PC-9 (cell line): ENCODE data around the gene CDC42BPA.

ENCODE experiments used
- EZH2 ChIP-seq: fragments of 200-600 bp; sonication (generic); IDR thresholded peaks from 2 replicates; pipeline ENCODE4 v1.8.0; 2017; ENCODE audit warnings: antibody characterized with exemption, low read depth
- TF ChIP-seq, protein P1 (sequence below): fragments of 200-600 bp; sonication (generic); conservative IDR thresholded peaks from 2 replicates; pipeline ENCODE4 v1.6.1; 2017; ENCODE audit warnings: mixed run types, antibody characterized with exemption, mild to moderate bottlenecking, moderate library complexity

DNA sequence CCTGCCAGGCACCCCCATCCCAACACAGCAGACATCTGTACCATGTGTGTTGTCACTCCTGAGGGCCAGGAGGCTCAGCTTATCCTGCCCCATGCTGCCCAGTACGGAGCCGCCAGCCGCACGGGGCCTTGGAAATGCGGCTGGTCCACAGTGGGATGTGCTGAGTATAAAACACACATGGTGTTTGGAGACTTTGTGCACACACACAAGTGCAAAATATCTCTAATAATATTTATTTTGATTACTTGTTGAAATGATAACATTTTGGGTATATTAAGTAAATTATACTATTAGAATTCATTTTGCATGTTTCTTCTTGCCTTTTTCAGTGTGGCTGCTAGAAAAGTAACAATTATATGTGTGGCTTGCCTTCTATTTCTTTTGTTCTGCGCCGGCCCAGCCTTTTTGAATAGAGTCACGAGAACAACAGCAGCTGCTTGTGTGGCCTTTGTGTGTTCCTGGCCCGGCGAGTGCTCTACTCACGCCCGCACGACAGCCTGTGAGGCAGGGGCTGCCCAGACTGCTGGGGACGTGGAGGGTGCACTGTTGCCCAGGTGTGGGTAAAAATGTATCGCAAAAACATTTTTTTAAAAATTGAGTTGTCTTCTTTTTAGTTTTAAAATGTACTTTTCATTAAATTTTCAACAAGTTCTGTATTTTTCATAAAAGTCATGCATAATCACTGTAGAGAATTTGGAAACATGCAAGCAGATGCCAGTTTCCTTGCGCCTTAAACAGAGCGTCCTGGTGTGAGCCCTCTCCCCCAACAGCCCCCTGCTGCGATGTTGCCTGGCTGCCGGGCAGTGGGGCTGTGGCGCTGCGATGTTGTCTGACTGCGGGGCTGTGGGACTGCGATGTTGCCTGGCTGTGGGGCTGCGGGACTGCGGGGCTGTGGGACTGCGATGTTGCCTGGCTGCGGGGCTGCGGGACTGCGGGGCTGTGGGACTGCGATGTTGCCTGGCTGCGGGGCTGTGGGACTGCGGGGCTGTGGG lies 342.7 kb downstream of the CDC42BPA start:
- TF ChIP-seq, protein P1, sequence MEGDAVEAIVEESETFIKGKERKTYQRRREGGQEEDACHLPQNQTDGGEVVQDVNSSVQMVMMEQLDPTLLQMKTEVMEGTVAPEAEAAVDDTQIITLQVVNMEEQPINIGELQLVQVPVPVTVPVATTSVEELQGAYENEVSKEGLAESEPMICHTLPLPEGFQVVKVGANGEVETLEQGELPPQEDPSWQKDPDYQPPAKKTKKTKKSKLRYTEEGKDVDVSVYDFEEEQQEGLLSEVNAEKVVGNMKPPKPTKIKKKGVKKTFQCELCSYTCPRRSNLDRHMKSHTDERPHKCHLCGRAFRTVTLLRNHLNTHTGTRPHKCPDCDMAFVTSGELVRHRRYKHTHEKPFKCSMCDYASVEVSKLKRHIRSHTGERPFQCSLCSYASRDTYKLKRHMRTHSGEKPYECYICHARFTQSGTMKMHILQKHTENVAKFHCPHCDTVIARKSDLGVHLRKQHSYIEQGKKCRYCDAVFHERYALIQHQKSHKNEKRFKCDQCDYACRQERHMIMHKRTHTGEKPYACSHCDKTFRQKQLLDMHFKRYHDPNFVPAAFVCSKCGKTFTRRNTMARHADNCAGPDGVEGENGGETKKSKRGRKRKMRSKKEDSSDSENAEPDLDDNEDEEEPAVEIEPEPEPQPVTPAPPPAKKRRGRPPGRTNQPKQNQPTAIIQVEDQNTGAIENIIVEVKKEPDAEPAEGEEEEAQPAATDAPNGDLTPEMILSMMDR, result no peak
- no peak for TF ChIP-seq EZH2
